Sigmoid colon (tissue), 7 donors: Measurements from ENCODE around the gene ST8SIA1. TPM values are rescaled to one million over a fixed set of nuclear protein-coding genes. Genes with fewer than 3 reads are reported as not detected.

Experiments used
- DNase-seq: peaks from one replicate; pipeline ENCODE4 v3.0.0-alpha.2; 2019
- H3K27ac ChIP-seq, 4 donors: fragments of 200-600 bp; sonication (generic); one replicate each; pipeline ENCODE4 v1.5.1; 2016 to 2019; ENCODE audit warnings: mild to moderate bottlenecking in 1 of 4
- H3K27me3 ChIP-seq, 3 donors: fragments of 200-600 bp; sonication (generic); one replicate each; pipeline ENCODE4 v1.5.1; 2019; ENCODE audit warnings: mild to moderate bottlenecking in 1 of 3
- H3K36me3 ChIP-seq, 4 donors: fragments of 200-600 bp; sonication (generic); one replicate each; pipeline ENCODE4 v1.5.1; 2016 to 2019
- H3K4me1 ChIP-seq, 4 donors: fragments of 200-600 bp; sonication (generic); one replicate each; pipeline ENCODE4 v1.5.1; 2017 to 2019
- H3K4me3 ChIP-seq, 4 donors: fragments of 200-600 bp; sonication (generic); one replicate each; pipeline ENCODE4 v1.5.1; 2017 to 2019; ENCODE audit warnings: mild to moderate bottlenecking in 2 of 4, moderate library complexity in 1 of 4
- H3K9me3 ChIP-seq, 4 donors: fragments of 200-600 bp in 3 of 4; sonication (generic) in 3 of 4; one replicate each; pipeline versions ENCODE4 v1.5.1 to v1.6.1; 2013 to 2019
- CTCF ChIP-seq, 4 experiments: fragments of 450-650 bp in 3 of 4; fragments of 200-600 bp in 1 of 4; IDR thresholded peaks; one replicate each; pipeline ENCODE4 v1.5.1; 2016 to 2019; ENCODE audit warnings: antibody characterized with exemption in 4 of 4, mild to moderate bottlenecking in 3 of 4, moderate library complexity in 2 of 4
- EP300 ChIP-seq, 4 donors: sonication (generic); formaldehyde crosslinking; IDR thresholded peaks; one replicate each; pipeline ENCODE4 v1.6.1; 2017; ENCODE audit warnings: antibody characterized with exemption in 4 of 4
- POLR2A ChIP-seq, 2 donors: fragments of 450-650 bp; IDR thresholded peaks; one replicate each; pipeline ENCODE4 v1.6.1; 2016; ENCODE audit warnings: antibody characterized with exemption in 2 of 2, mild to moderate bottlenecking in 2 of 2, moderate library complexity in 2 of 2
- POLR2AphosphoS5 ChIP-seq, 4 donors: sonication (generic); formaldehyde crosslinking; IDR thresholded peaks; one replicate each; pipeline ENCODE4 v1.6.1; 2017; ENCODE audit warnings: antibody characterized with exemption in 4 of 4
- WGBS, 2 donors: extraction: QIAGEN DNeasy Blood & Tissue Kit; methylation state at CpG; one replicate each; pipeline ENCODE4 v1.1.7; 2013; 5-methylcytosine and 5-hydroxymethylcytosine counted together
- intact Hi-C: fragments of 100-400 bp; cut with DNase I; formaldehyde crosslinking; loops from one replicate; pipeline ENCODE4 v1.15.1; 2023
- polyA plus RNA-seq, 3 donors: library from polyadenylated mRNA; stranded (reverse); fragments of 200-250 nt; gene quantifications; one replicate each; pipeline ENCODE4 v1.2.3, GENCODE V29; 2013
- total RNA-seq, 4 donors: library from RNA; depleted of rRNA; stranded (reverse); fragments of >200 nt; gene quantifications; one replicate each; pipeline ENCODE4 v1.1.0, GENCODE V29; 2016
- donor health status: healthy with polysubstance abuse.
- donor health status: Bipolar disorder and iron deficiency.
- donor health status: healthy.

Gene ST8SIA1
- total and polyA plus RNA-seq, 7 donors = 1.2 to 57.3 (median 17.4) TPM

GRCh38 chr12:22268973-22269372 is 65.5 kb downstream of the ST8SIA1 start:
- Histone ChIP-seq H3K36me3 (no peaks in the 10 kb centered on the region), H3K4me1 (peaks cover 0 to 12% (median 6%) of the 10 kb centered on the region in 4 donors), H3K4me3 (no peak overlapping the region), H3K27ac (peak overlapping the region in 1 of 4 donors; percentile 46), H3K27me3 (no peaks in the 10 kb centered on the region), H3K9me3 (no peaks in the 10 kb centered on the region)
- no peak for DNase-seq
- intact Hi-C loops = no loop called here
- TF ChIP-seq POLR2A (IDR thresholded peaks at IDR 0.05) (no peak), CTCF (IDR thresholded peaks at IDR 0.05) (no peak), POLR2AphosphoS5 (IDR thresholded peaks at IDR 0.05) (no peak), EP300 (IDR thresholded peaks at IDR 0.05) (no peak)

GRCh38 chr12:22268406-22268805 is 66.1 kb downstream of the ST8SIA1 start:
- Histone ChIP-seq H3K4me1 (peaks cover 0 to 12% (median 6%) of the 10 kb centered on the region in 4 donors), H3K4me3 (no peak overlapping the region), H3K9me3 (no peaks in the 10 kb centered on the region), H3K27me3 (no peaks in the 10 kb centered on the region), H3K27ac (no peak overlapping the region), H3K36me3 (no peaks in the 10 kb centered on the region)
- no peak for DNase-seq
- WGBS, 2 donors = 37 to 79% methylated on average over 8 of the region's 8 CpGs
- TF ChIP-seq POLR2A (IDR thresholded peaks at IDR 0.05) (no peak), POLR2AphosphoS5 (IDR thresholded peaks at IDR 0.05) (no peak), CTCF (IDR thresholded peaks at IDR 0.05) (no peak), EP300 (IDR thresholded peaks at IDR 0.05) (no peak)
- intact Hi-C loops = no loop called here

- WGBS, 2 donors = 90% methylated on average over 5 of the region's 5 CpGs
- H3K4me1 ChIP-seq = peaks cover 0 to 20% (median 12%) of the 10 kb centered on the region in 4 donors
- H3K36me3 ChIP-seq = no peaks in the 10 kb centered on the region
- H3K9me3 ChIP-seq = no peaks in the 10 kb centered on the region
- DNase-seq = no peak
- no peak for TF ChIP-seq POLR2A (IDR thresholded peaks at IDR 0.05)
- no peak for TF ChIP-seq CTCF (IDR thresholded peaks at IDR 0.05)
- TF ChIP-seq POLR2AphosphoS5 (IDR thresholded peaks at IDR 0.05) = no peak
- TF ChIP-seq EP300 (IDR thresholded peaks at IDR 0.05) = no peak
- H3K4me3 ChIP-seq = no peak overlapping the region
- intact Hi-C loops = no loop called here
- H3K27ac ChIP-seq = no peak overlapping the region
- no peaks in the 10 kb centered on the region for H3K27me3 ChIP-seq
Observed at GRCh38 chr12:22266101-22266500, 68.4 kb downstream of the ST8SIA1 start.

GRCh38 chr12:22264380-22264779 is 70.1 kb downstream of the ST8SIA1 start:
- Histone ChIP-seq H3K4me3 (no peak overlapping the region), H3K9me3 (no peaks in the 10 kb centered on the region), H3K27ac (no peak overlapping the region), H3K27me3 (no peaks in the 10 kb centered on the region), H3K4me1 (peaks cover 0 to 18% (median 11%) of the 10 kb centered on the region in 4 donors), H3K36me3 (no peaks in the 10 kb centered on the region)
- 85 to 90% methylated on average over 5 of the region's 5 CpGs for WGBS, 2 donors
- intact Hi-C loops = no loop called here
- no peak for DNase-seq
- TF ChIP-seq POLR2AphosphoS5 (IDR thresholded peaks at IDR 0.05) (no peak), CTCF (IDR thresholded peaks at IDR 0.05) (no peak), POLR2A (IDR thresholded peaks at IDR 0.05) (no peak), EP300 (IDR thresholded peaks at IDR 0.05) (no peak)

GRCh38 chr12:22262309-22262708 is 72.2 kb downstream of the ST8SIA1 start:
- DNase-seq = no peak
- no peak overlapping the region for H3K27ac ChIP-seq
- H3K27me3 ChIP-seq = no peaks in the 10 kb centered on the region
- WGBS, 2 donors = 50 to 51% methylated on average over 2 of the region's 2 CpGs
- no peaks in the 10 kb centered on the region for H3K36me3 ChIP-seq
- TF ChIP-seq CTCF (IDR thresholded peaks at IDR 0.05) = no peak
- TF ChIP-seq POLR2AphosphoS5 (IDR thresholded peaks at IDR 0.05) = no peak
- no peak for TF ChIP-seq EP300 (IDR thresholded peaks at IDR 0.05)
- no peak for TF ChIP-seq POLR2A (IDR thresholded peaks at IDR 0.05)
- no peaks in the 10 kb centered on the region for H3K9me3 ChIP-seq
- H3K4me3 ChIP-seq = no peak overlapping the region
- H3K4me1 ChIP-seq = peaks cover 0 to 18% (median 11%) of the 10 kb centered on the region in 4 donors
- intact Hi-C loops = no loop called here
